Smooth muscle cell (in vitro differentiated cells): ENCODE data around the gene DCT. TPM values are rescaled to one million over a fixed set of nuclear protein-coding genes. Genes with fewer than 3 reads are reported as not detected.

Experiments used
- DNase-seq: peaks from one replicate; lab custom pipeline; 2025; ENCODE audit not compliant: unreplicated experiment; lab: John Stamatoyannopoulos, UW
- H2AFZ ChIP-seq: fragments of 200-600 bp; sonication (generic); 2 replicates; pipeline ENCODE4 v1.6.0; 2016; ENCODE audit warnings: antibody characterized with exemption, low read depth, mild to moderate bottlenecking
- H3F3A ChIP-seq: fragments of 200-600 bp; sonication (generic); 2 replicates; pipeline ENCODE4 v1.6.0; 2017; ENCODE audit warnings: antibody characterized with exemption, low read depth
- H3K27ac ChIP-seq: fragments of 200-600 bp; sonication (generic); 2 replicates; pipeline ENCODE4 v1.5.1; 2016; ENCODE audit warnings: low read depth, mild to moderate bottlenecking
- H3K27me3 ChIP-seq: fragments of 200-600 bp; sonication (generic); 2 replicates; pipeline ENCODE4 v1.6.1; 2016; ENCODE audit warnings: low read depth, mild to moderate bottlenecking
- H3K36me3 ChIP-seq: fragments of 200-600 bp; sonication (generic); 2 replicates; pipeline ENCODE4 v1.5.1; 2016; ENCODE audit warnings: low read depth
- H3K4me1 ChIP-seq: fragments of 200-600 bp; sonication (generic); 2 replicates; pipeline ENCODE4 v1.5.1; 2016; ENCODE audit warnings: low read depth
- H3K4me2 ChIP-seq: fragments of 200-600 bp; sonication (generic); 2 replicates; pipeline ENCODE4 v1.6.0; 2016; ENCODE audit warnings: mild to moderate bottlenecking
- H3K4me3 ChIP-seq: fragments of 200-600 bp; sonication (generic); 2 replicates; pipeline ENCODE4 v1.5.1; 2016; ENCODE audit warnings: mild to moderate bottlenecking
- H3K79me2 ChIP-seq: fragments of 200-600 bp; sonication (generic); 2 replicates; pipeline ENCODE4 v1.6.0; 2016; ENCODE audit warnings: low read depth, mild to moderate bottlenecking
- H3K9ac ChIP-seq: fragments of 200-600 bp; sonication (generic); 2 replicates; pipeline ENCODE4 v1.6.0; 2016; ENCODE audit warnings: low read depth
- H3K9me3 ChIP-seq: fragments of 200-600 bp; sonication (generic); replicated peaks from 2 replicates; pipeline ENCODE4 v1.5.1; 2016; ENCODE audit warnings: low read depth
- H4K20me1 ChIP-seq: fragments of 200-600 bp; sonication (generic); 2 replicates; pipeline ENCODE4 v1.6.0; 2016; ENCODE audit warnings: low read depth
- WGBS: methylation state at CpG from one replicate; pipeline ENCODE4 v1.1.7; 2016; ENCODE audit warnings: low lambda C conversion rate; 5-methylcytosine and 5-hydroxymethylcytosine counted together
- polyA plus RNA-seq: library from polyadenylated mRNA; unstranded; fragments of >200 nt; fragmentation: Nextera tagmentation; extraction: Ambion mirVana; gene quantifications from 2 replicates; pipeline ENCODE4 v1.2.1, GENCODE V29; 2016
- total RNA-seq: library from RNA; depleted of rRNA; stranded (reverse); fragments of >200 nt; gene quantifications from 2 replicates; pipeline ENCODE4 v1.2.3, GENCODE V29; 2014
- TF ChIP-seq, protein P1 (sequence below): fragments of 200-600 bp; sonication (generic); IDR thresholded peaks from 2 replicates; pipeline ENCODE4 v1.5.1; 2017; ENCODE audit warnings: borderline replicate concordance, mild to moderate bottlenecking, antibody characterized with exemption; ENCODE audit not compliant: insufficient read depth, poor library complexity, severe bottlenecking

Gene DCT
- total and polyA plus RNA-seq, 2 experiments from 2014 or later = 0.09 to 0.10 TPM

DNA sequence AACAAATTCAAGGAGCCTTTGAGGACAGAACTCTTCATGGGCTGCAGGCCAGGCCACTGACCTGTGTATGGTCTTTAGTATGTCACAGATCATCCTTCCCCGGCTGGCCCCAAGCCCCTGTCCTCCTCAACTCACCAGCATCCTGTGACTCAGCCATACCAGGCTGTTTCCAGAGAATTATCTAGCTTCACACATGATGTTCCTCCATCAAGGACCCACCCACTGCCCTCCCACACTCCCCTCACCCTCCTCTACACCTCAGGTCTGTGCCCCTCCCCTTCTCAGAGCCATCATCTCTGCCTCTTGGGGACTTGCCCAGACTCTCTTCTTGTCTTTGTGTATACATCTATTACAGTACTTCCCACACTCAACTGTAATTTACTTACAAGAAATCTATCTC lies 14.7 kb downstream of the DCT start:
- no peaks in the 10 kb centered on the region for H3K79me2 ChIP-seq
- 50% methylated on average over 1 of the region's 1 CpG for WGBS

DNA sequence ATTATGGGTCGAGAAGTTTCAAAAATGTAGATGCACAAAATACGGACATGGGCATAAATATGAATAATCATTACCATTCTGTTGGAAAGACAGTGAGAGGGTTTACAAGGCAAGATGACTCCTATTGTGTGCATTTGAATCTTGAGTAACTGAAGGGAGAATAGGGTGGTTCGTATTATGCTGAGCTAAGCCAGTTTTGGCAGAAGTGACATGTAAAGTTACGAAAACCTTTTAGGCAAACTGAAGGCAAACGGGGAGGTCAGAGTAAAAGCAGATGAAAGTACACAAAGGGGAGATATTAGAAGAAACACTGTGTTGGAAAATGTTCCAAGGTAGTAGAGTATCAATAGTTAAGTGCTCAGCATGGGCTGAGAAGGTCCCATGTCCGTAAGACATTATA lies 16.8 kb downstream of the DCT start:
- TF ChIP-seq, protein P1, sequence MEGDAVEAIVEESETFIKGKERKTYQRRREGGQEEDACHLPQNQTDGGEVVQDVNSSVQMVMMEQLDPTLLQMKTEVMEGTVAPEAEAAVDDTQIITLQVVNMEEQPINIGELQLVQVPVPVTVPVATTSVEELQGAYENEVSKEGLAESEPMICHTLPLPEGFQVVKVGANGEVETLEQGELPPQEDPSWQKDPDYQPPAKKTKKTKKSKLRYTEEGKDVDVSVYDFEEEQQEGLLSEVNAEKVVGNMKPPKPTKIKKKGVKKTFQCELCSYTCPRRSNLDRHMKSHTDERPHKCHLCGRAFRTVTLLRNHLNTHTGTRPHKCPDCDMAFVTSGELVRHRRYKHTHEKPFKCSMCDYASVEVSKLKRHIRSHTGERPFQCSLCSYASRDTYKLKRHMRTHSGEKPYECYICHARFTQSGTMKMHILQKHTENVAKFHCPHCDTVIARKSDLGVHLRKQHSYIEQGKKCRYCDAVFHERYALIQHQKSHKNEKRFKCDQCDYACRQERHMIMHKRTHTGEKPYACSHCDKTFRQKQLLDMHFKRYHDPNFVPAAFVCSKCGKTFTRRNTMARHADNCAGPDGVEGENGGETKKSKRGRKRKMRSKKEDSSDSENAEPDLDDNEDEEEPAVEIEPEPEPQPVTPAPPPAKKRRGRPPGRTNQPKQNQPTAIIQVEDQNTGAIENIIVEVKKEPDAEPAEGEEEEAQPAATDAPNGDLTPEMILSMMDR = no peak
- Histone ChIP-seq H3K4me1 (no peaks in the 10 kb centered on the region), H4K20me1 (no peaks in the 10 kb centered on the region), H3K4me2 (no peak overlapping the region), H3K9ac (no peak overlapping the region), H3K9me3 (no peaks in the 10 kb centered on the region), H3K4me3 (no peak overlapping the region), H3K27ac (no peak overlapping the region), H3K79me2 (no peaks in the 10 kb centered on the region), H3K27me3 (no peaks in the 10 kb centered on the region), H2AFZ (no peak overlapping the region), H3K36me3 (no peaks in the 10 kb centered on the region), H3F3A (no peaks in the 10 kb centered on the region)
- WGBS = 91% methylated on average over 6 of the region's 6 CpGs
- DNase-seq = no peak

More for the DNA sequence above, 14.7 kb downstream of the DCT start:
- no peaks in the 10 kb centered on the region for H3F3A ChIP-seq
- no peak overlapping the region for H3K27ac ChIP-seq
- H3K9ac ChIP-seq = no peak overlapping the region
- peaks cover 4% of the 10 kb centered on the region for H3K27me3 ChIP-seq
- DNase-seq = no peak
- H3K4me2 ChIP-seq = no peak overlapping the region
- no peaks in the 10 kb centered on the region for H3K4me1 ChIP-seq
- TF ChIP-seq, protein P1 = no peak
- H4K20me1 ChIP-seq = no peaks in the 10 kb centered on the region
- H2AFZ ChIP-seq = no peak overlapping the region
- no peaks in the 10 kb centered on the region for H3K36me3 ChIP-seq
- no peak overlapping the region for H3K4me3 ChIP-seq
- H3K9me3 ChIP-seq = no peaks in the 10 kb centered on the region

DNA sequence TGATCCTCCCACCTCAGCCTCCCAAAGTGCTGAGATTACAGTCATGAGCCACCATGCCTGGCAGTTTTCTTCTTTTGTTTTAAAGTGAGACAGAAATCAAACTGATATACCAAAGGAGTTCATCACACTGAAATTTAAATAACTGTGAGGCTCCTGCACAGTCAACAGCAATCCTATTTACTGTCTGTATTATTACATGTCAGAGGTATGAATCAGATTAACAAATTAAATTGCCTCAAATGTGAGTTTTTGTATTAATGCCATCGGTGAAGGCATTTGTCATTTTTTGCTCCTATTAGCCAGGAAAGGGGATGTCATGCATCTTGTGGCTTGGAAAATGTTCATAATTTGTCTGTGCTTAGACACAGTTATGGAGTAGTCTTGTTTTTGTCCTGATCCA lies 20.4 kb downstream of the DCT start:
- no peak for DNase-seq
- Histone ChIP-seq H4K20me1 (no peaks in the 10 kb centered on the region), H3K79me2 (no peaks in the 10 kb centered on the region), H3K9ac (no peak overlapping the region), H3F3A (no peaks in the 10 kb centered on the region), H3K36me3 (no peaks in the 10 kb centered on the region), H3K4me1 (no peaks in the 10 kb centered on the region), H3K27ac (no peak overlapping the region), H3K4me3 (no peak overlapping the region), H3K27me3 (no peaks in the 10 kb centered on the region), H3K9me3 (no peaks in the 10 kb centered on the region), H3K4me2 (no peak overlapping the region), H2AFZ (no peak overlapping the region)
- 89% methylated on average over 1 of the region's 1 CpG for WGBS
- TF ChIP-seq, protein P1 = no peak

DNA sequence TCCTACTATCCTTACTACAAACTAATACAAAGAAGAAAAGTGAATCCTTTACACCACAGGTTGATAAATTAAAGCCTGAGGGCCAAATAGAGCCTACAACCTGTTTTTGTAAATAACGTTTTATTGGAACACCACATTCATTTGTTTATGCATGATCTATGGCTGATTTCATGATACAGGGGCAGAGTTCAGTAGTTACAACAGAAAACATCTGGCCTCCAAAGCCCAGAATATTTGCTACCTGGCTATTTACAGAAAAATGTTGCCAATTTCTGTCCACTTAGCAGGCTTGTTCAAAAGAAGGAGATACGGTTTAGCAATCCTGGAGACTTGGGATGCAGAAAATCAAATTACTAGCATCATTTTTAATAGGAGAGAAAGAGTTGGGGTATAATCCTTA lies 24.1 kb downstream of the DCT start:
- Histone ChIP-seq H3K27ac (no peak overlapping the region), H3K9ac (no peak overlapping the region), H3K9me3 (no peaks in the 10 kb centered on the region), H3K79me2 (no peaks in the 10 kb centered on the region), H4K20me1 (no peaks in the 10 kb centered on the region), H3K4me1 (no peaks in the 10 kb centered on the region), H3K4me2 (no peak overlapping the region), H3F3A (no peaks in the 10 kb centered on the region), H3K4me3 (no peak overlapping the region), H3K36me3 (no peaks in the 10 kb centered on the region), H2AFZ (no peak overlapping the region), H3K27me3 (peaks cover 8% of the 10 kb centered on the region)
- TF ChIP-seq, protein P1 = no peak
- WGBS = 80% methylated on average over 2 of the region's 2 CpGs
- no peak for DNase-seq
